HT-29 (cell line): ENCODE data around the gene RPS6KA2. TPM values are rescaled to one million over a fixed set of nuclear protein-coding genes. Genes with fewer than 3 reads are reported as not detected.

Experiments
- DNase-seq: peaks from one replicate; pipeline ENCODE4 v3.0.0-alpha.2; 2015; ENCODE audit warnings: low spot score
- total RNA-seq: library from RNA; depleted of rRNA; stranded (reverse); fragments of >200 nt; shearing (Covaris generic); gene quantifications from 2 replicates; pipeline ENCODE4 v1.2.3, GENCODE V29; 2014

The RPS6KA2 gene
- total RNA-seq, 1 experiment from 2014 or later = 3.4 TPM

DNA sequence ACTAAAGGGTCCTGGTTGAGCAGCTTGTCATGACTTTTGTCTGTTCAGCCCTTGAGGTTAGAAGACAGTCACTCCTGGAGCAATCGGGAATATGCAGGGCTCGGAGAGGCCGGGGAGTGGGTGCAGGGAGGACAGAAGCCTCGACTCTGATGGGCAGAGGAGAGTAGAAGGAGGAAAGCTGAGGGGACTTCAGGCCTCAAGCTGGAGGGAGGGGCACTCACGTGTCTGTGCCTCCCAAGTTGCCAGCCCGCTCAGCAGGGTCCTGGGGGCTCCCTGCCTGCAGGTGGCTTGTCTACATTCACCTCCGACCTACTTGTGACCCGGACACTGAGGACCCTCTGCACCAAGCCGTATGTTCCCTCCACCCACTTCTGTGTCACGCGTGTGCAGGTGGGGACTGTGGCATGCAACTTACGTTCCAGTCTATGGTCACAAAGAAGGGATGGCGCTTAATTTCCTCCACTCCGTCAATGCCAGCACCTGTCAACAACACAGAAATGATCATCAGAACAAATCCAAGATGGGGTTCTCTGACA lies 157.6 kb downstream of the RPS6KA2 start:
- DNase-seq = no peak

DNA sequence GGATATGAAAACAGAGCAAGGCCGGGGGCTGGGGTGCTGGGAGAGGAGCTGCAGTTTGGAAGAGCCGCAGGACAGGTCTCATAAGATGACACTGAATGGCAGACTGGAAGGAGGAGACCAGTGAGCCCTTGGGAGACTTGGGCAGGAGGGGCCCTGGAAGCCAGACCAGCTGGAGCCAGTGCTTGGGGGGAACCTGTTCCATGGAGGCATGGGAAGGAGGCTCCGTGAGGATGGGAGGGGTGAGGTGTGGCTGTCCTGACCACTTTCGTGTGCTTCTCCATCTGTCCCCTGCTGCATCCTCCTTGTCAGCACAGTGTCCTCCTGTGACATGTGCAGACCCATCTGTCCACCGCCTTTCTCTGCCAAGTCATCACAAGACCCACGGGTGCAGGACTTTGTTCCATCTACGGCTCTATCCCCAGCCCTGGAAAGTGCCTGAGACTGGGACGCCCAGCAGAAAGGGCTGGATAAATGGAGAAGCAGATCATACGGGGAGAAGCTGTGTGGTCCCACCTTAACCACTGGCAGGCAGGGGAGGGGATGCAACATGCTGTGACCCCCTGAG lies 159.5 kb downstream of the RPS6KA2 start:
- no peak for DNase-seq

DNA sequence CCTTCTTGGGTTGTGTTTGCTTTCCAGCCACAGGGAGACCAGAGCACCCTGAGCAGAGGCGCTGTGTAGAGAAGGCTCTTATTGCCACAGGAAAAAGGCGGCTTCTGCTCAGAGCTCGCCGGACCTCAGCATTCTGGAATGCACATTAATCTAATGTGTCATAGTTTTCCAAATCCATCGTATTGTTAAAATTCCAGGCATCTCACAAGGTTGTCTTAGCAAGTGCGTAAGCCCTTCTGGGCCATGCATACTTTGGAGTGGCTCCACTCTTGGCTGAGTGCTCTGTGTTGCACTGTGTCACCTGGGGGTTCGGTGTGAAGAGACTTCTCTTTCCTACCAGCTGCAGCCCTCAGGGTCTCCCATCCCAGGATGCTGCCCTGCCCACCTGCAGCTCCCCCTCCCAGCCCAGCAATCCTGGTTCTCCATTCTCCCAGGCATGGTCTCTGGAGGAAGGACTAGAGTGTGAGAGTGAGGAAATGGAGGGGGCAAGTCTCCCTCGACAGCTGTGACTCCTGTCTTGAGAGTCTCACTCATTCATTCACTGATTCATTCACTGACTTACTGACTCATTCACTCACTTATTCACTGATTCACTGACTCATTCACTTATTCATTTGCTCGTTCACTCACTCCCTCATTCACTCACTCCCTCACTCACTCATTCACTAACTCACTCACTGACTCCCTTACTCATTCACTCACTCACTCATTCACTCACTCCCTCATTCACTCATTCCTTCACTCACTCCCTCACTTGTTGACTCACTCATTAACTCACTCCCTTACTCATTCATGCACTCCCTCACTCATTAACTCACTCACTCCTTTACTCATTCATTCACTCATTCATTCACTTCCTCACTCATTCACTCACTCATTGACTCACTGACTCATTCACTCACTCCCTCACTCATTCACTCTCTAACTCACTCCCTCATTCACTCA lies 160.6 kb downstream of the RPS6KA2 start:
- DNase-seq = no peak

DNA sequence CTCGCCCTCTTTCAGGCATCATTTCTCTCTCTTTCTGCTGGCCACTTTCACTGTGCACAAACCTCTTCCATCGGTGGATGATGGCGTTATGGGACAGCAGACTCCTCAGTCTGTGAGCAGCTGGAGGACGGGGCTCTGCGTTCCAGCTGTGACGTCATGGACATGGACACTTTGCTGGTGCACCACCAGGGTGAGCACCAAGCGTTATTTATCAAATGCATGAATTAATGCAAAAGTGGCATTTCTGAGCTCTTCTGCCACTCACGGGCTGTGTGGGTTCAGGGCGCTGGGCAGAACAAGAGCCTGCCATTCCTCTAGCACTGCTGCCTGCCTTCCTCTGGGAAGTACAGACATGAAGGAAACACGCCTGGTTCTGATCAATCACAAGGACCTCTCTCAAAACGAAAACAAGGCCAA lies 161.4 kb downstream of the RPS6KA2 start:
- DNase-seq = peak; percentile 5

DNA sequence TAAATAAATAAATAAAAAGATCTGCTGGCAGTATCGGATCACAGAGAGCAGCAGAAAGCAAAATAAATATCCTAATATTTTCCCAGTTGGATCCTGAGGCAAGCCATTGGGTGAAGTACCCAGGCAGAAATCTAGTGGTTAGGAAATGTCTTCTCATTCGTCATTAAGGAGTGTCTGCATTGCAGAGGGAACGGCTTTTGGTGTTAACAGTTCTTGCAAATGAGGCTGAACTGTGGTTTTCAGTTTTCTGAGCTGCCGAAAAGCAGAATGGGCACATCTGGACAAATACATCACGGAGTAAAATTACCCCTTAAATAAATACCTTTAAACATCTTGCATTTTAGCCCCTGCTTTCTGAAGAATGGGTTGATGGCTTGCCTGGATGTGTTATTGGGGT lies 162.1 kb downstream of the RPS6KA2 start:
- DNase-seq = no peak

DNA sequence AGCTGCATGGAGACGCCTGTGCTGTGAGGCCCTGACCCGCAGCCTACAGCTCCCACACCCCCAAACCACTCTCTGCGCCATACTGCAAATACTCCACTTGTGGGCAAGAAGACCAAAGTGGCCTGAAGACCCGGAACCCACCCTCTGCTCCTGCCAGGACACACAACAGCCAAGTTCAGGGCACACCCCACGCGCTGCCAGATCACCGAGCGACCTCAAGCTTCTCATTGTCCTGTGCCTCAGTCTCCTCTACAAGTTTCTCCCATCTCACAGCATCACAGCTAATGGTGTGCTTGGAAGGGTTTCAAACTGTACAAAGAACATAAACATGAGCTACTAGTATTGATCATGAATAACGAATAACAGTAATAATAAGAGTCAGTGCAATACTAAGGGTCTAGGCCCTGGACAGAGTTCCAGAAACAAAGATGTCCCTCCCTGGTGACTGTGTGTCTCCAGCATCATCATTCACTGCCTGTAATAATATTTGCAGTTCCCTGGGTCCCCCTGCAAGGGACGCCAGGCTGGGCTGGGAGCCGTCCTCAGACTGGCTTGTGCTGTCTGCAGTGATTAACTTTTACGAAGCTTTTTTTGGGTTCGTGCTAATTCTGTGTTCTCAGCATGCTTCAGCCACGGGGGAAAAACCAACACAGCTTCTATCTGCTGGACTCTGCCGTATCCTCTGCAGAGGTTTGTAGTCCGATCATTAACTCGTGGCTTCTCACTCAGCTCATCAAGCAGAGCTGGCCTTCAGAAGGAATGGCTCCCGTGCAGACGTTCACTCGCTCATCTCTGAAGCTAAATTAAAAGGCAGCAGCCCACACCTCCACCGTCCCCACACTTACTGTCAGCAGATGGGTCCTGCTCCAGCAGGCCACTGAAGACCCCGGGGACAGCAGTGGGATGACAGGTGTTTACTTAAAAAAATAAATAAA lies 162.7 kb downstream of the RPS6KA2 start:
- DNase-seq = no peak

DNA sequence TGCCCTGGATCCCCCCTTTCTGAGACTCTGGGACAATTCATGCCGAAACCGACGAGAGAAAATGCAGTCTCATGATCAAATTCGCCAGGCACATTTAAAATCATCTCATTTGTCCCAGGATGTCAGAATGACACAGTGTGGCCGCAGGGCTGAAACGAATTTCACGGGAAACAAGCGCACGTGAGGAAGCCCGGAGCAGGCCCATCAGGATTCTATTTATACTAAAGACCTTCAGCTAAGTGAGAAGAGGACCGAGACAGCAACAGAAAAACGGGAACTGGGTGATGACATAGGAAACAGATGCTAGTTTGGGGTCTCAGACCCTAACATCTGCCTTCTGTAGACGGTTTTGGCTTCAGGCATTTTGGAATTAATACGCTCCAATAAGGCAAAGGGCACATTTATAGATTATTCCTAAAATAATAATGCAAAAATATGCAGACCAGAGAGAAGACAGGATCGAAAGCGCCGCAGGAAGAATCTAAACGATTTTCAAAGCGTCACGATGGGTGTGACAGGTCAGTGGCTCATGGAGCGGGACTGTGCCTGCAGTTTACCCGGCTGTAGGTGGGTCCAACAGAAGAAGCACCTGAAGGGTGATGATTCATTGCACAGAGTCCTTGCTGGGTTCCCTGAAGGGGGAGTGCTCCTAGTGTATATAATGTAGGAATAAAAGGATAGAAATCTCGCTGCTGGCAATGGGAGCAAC lies 163.5 kb downstream of the RPS6KA2 start:
- no peak for DNase-seq

DNA sequence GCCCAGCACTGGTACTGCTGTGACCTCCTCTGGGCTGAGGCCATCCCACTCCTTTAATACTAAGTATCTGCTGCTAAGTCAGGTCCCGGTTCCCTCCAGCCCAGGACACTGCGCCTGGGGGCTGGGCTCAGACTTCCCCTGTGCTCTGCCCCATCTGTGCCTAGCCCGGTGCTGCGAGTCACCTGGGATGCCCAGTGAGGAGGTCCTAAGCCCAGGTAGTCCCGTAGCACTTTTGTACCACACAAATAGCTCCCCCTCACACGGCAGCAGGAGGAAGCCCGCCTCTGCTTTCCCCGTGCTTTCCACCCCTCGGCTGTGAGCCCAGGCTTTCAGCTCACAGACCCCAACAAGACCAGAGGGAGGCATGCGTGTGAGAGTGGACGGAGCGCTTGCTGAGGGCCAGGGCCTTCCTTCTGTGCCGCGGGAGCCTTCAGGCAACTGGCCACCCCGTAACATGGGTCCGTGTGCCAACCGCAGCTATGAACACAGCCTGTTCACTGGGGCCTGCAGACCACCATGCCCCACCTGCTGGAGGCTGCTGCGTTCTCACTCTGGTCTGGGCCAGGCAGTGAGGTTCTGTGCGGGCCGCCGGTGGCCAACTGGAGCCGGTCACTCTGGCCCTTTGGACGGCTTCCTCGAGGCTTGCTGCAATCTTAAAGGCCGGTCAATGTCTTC lies 164.5 kb downstream of the RPS6KA2 start:
- no peak for DNase-seq

DNA sequence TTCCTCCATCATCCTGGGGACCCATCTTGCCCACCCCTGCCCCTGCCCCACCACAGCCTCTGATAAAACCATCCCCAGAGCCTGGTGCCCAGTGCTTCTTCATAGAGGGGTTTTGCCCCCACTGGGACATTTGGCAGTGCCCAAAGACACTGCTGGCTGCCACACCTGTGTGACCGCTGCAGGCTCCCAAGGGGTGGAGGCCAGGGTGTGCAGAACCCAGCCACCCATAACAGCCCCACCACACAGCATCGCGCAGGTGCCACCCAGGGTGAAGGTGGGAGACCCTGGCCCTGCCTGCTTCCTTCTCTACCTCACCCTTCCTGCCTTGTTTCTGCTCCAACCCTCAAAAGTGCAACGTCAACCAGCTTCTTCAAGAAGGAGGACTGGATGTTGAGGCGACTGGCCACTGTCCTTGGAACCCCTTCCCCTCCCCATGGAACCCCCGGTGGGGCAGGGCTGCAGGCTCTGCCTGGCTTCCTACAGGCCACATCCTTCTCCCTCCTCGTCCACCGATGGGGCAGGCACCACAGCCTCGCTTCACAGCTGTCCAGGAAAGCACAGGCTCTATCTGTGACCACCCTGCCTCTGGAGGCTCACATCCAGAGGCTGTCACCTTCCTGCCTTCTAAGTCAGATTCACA lies 165.1 kb downstream of the RPS6KA2 start:
- DNase-seq = no peak

DNA sequence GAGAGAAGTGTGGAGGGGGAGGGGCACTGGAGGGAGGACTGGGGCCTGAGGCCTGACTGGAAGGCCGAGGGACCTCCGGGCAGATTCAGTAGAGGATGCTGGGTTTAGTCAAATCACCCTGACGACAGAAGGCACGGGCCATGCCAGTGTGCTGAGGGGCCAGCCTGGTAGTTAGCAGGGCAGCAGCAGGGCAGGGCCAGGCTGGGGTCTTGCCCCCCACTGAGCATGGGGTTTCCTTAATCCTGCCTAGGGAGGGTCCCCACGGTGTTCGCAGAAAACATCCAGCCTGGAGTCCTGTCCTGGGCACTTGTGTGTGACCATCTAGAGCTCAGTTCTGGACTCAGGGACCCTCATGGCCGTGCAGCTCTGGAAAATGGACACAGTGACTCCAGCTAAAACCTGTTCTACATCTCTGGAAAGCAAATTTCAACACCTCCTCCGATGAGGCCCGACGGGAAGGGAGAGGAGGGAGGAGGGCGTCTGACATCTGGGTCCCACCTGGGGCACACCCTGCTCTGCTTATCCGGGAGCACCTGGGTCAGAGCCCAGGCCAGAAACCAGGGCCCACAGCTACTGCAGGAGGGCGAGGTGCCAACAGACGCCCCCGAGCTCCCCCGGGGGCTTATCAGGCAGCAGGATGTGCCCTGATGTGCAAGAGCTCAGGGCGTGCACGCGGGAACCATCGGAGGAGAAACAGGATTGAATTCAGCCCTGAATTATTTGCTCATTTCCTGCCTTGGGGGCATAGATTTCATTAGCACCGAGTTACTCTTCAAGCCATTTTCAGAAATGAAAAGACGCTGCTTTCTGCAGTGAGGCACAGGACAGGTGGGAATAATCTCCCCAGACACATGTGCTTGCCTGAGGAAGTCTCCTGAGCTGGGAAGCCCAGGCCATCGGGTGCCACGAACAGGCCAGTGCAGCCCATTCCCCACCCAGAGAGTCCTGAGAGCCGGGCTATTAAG lies 166.3 kb downstream of the RPS6KA2 start:
- no peak for DNase-seq

DNA sequence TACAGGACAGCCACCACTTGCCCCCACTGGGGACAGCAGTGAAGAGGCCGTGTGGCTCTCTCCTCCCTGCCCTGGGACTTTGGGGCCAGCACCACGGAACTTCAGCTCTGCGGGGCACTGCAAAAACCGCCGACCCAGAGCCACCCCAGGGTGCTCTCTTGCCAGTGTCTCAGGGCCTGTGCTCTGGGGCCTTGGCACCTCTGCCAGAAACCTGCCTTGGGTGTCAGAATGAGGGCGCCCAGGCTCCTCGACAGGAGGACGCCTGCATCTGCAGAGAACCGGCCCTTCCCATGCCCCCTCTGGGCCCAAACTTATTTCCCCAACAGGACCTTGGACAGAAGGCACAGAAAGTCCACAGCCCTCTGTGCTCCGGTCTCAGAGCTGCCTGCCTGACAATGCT lies 167.1 kb downstream of the RPS6KA2 start:
- DNase-seq = no peak

DNA sequence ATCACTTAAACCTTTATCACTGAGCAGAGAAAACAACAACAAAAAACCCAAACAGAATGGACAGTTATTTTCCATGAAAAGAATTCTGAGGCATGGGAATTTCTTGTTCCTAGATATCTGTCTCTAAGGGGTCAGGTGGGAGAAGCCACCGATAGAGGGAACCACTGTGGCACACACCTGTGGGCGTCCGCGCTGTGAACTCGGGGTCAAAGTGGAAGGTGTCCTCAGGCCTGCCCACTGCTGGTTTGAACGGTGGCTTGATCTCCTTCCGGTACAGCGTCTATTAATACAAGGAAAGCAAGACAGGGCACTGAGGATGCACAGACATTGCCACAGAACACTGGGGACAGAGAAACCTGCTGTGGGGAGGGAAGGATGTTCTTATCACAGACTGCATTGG lies 167.8 kb downstream of the RPS6KA2 start:
- DNase-seq = no peak

DNA sequence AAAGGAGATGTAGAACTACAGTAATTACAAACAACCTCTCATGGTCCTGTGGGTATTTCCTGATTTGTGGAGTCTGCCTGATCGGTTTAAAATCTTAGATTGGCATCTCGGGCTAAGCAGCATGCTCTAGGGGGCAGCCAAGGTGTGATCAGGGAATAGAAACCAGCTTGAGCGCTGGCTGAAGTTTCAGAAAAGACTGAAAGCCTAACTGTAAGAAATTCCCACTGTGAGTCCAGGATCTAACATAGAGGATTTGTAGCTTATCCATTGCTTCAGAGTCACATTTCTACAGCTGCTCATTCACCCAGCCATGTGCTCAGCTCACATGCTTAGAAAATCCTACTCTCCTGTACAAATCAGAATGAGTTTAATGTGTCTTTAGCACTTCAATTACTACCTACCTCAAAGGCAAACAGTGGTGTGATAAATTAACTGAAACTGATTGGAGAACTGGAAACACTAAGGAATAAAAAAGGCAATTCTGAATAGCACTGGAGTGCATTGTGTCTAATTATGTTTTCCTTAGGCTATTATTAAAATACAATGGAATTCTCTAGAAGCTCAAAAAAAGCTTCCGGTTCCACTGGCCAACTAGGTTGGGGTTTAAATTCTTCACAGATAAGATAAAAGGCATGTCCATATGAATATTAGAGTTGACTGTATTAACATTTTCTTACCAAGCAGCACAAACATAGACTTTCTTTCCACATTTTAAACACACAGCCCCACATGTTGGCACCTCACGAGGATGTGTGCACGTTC lies 170.5 kb downstream of the RPS6KA2 start:
- DNase-seq = peak; percentile 62

DNA sequence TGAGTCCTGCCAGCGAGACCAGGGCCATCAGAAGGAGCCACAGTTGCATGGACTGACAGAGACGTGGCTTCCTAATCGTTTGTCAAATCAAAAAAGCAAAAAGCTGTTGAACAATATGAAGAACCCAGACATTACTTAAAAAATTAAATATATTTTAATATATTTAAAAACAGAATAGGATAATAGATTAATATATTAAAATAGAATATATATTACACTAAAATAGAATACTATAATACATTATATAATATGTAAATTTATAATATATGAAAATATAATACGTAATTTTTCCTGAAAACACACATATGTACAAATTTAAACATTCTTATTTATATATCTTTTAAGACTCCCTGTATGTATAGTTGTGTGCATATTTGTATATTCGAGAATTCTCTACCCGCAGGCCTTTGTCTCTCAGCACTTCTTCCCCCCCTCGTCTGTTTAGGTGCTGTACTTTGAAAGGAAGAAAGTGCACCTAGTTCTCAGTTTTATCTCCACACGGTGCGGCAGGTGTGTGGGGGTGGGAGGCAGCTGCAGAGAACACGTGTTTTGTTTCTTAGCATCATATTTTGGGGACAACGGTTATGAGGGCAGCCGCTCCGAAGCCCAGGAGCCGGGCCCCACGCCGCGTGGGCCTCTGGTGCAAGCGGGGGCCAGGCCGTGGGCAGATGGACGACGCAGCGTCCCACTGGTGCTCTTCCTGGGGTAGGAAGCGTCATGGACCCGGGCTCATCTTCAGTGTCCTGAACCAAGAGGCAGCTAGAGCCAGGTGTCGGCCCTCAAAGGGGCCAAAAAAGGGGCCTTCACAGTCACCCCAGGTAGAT lies 172.1 kb downstream of the RPS6KA2 start:
- no peak for DNase-seq

DNA sequence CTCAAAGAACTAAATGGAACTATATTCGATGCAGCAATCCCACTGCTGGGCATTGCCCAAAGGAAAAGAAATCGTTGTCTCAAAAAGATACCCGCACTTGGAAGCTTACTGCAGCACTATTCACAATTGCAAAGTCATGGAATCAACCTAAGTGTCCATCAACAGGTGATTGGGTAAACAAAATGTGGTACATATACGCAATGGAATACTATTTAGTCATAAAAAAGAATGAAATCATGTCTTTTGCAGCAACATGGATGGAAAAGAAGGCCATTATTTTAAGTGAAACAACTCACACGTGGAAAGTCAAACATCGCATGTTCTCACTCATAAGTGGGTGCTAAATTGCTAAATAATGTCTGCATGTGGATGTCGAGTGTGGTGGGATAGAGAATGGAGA lies 173.4 kb downstream of the RPS6KA2 start:
- no peak for DNase-seq

DNA sequence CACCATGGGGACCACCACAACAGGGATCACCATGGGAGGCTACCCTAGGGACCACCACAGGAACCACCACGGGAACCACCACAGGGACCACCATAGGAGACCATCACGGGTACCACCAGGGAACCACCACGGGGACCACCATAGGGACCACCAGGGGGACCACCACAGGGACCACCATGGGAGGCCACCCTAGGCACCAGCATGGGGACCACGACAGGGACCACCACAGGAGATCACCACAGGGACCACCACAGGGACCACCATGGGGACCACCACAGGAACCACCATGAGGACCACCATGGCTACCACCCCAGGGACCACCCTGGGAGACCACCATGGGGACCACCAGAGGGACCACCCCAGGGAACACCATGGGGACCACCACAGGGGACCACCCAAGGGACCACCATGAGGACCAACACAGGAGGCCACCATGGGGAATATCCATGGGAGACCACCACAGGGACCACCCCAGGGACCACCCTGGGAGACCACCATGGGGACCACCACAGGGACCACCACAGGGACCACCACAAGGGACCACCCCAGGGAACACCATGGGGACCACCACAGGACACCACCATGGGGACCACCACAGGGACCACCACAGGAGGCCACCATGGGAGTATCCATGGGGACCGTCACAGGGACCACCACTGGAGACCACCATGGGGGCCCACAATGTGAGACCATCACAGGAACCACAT lies 176.7 kb downstream of the RPS6KA2 start:
- no peak for DNase-seq

DNA sequence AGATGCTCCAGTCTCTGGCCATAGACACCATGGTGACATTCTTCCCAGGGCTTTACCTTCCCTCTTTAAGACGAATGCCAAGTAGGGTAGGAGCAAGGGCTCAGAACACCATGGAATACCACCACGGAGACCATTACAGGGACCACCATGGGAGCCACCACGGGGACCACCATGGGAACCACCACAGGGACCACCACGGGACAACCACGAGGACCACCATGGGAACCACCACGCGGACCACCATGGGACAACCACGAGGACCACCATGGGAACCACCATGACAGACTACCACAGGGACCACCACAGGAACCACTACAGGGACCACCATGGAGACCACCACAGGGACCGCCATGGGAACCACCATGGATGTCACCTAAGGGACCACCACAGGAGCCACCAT lies 177.4 kb downstream of the RPS6KA2 start:
- no peak for DNase-seq
